HepG2 (cell line): ENCODE results near the gene ZFP1.

ENCODE experiments used
- EZH2 ChIP-seq: conservative IDR thresholded peaks from 2 replicates; pipeline ENCODE4 v1.6.1; 2012; ENCODE audit warnings: mild to moderate bottlenecking, low read depth, low read length, moderate library complexity
- HDAC6 ChIP-seq: fragments of 200-600 bp; sonication (generic); IDR thresholded peaks from 2 replicates; pipeline ENCODE4 v1.7.0; 2017; ENCODE audit warnings: mild to moderate bottlenecking, antibody characterized with exemption, low read length, low read depth
- TRIM24 ChIP-seq: sonication (generic); formaldehyde crosslinking; IDR thresholded peaks from 2 replicates; pipeline ENCODE4 v1.8.0; 2022; ENCODE audit warnings: mild to moderate bottlenecking, missing genetic modification reagents
- ZNF572 ChIP-seq: sonication (generic); formaldehyde crosslinking; IDR thresholded peaks from 2 replicates; pipeline ENCODE4 v1.5.1; 2020; ENCODE audit warnings: mild to moderate bottlenecking, missing genetic modification reagents
- TF ChIP-seq, protein P1 (sequence below): sonication (generic); formaldehyde crosslinking; IDR thresholded peaks from 2 replicates; pipeline ENCODE4 v1.5.1; 2020; ENCODE audit warnings: mild to moderate bottlenecking, moderate library complexity, missing genetic modification reagents
- TF ChIP-seq, protein P2 (sequence below): sonication (generic); formaldehyde crosslinking; IDR thresholded peaks from 2 replicates; pipeline ENCODE4 v1.4.0; 2020; ENCODE audit warnings: missing genetic modification reagents
- TF ChIP-seq, protein P3 (sequence below): sonication (generic); formaldehyde crosslinking; IDR thresholded peaks from 2 replicates; pipeline ENCODE4 v1.4.0; 2020; ENCODE audit warnings: missing genetic modification reagents

DNA sequence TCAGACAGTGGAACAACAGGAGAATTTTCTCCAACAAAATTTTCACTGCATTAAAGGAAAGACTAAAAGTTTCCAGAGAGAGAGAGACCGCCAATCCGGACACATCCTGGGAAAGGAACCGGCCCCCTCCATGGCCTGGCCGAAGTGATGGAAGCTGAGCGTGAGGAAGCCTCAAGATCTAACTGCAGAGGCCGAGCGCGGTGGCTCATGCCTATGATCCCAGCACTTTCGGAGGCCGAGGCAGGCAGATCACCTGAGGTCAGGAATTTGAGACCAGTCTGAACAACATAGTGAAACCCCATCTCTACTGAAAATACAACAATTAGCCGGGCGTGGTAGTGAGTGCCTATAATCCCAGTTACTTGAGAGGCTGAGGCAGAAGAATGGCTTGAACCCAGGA is 54.8 kb downstream of the ZFP1 start:
- no peak for TF ChIP-seq ZNF572 (CRISPR knock-in tag)
- TF ChIP-seq EZH2: no peak
- TF ChIP-seq, protein P1, sequence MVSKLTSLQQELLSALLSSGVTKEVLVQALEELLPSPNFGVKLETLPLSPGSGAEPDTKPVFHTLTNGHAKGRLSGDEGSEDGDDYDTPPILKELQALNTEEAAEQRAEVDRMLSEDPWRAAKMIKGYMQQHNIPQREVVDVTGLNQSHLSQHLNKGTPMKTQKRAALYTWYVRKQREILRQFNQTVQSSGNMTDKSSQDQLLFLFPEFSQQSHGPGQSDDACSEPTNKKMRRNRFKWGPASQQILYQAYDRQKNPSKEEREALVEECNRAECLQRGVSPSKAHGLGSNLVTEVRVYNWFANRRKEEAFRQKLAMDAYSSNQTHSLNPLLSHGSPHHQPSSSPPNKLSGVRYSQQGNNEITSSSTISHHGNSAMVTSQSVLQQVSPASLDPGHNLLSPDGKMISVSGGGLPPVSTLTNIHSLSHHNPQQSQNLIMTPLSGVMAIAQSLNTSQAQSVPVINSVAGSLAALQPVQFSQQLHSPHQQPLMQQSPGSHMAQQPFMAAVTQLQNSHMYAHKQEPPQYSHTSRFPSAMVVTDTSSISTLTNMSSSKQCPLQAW: no peak
- TF ChIP-seq, protein P2, sequence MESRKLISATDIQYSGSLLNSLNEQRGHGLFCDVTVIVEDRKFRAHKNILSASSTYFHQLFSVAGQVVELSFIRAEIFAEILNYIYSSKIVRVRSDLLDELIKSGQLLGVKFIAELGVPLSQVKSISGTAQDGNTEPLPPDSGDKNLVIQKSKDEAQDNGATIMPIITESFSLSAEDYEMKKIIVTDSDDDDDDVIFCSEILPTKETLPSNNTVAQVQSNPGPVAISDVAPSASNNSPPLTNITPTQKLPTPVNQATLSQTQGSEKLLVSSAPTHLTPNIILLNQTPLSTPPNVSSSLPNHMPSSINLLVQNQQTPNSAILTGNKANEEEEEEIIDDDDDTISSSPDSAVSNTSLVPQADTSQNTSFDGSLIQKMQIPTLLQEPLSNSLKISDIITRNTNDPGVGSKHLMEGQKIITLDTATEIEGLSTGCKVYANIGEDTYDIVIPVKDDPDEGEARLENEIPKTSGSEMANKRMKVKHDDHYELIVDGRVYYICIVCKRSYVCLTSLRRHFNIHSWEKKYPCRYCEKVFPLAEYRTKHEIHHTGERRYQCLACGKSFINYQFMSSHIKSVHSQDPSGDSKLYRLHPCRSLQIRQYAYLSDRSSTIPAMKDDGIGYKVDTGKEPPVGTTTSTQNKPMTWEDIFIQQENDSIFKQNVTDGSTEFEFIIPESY (CRISPR knock-in tag): no peak
- TF ChIP-seq, protein P3, sequence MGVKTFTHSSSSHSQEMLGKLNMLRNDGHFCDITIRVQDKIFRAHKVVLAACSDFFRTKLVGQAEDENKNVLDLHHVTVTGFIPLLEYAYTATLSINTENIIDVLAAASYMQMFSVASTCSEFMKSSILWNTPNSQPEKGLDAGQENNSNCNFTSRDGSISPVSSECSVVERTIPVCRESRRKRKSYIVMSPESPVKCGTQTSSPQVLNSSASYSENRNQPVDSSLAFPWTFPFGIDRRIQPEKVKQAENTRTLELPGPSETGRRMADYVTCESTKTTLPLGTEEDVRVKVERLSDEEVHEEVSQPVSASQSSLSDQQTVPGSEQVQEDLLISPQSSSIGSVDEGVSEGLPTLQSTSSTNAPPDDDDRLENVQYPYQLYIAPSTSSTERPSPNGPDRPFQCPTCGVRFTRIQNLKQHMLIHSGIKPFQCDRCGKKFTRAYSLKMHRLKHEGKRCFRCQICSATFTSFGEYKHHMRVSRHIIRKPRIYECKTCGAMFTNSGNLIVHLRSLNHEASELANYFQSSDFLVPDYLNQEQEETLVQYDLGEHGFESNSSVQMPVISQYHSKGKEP (CRISPR knock-in tag): no peak
- TF ChIP-seq TRIM24: no peak
- TF ChIP-seq HDAC6: no peak
